GM12872 (cell line): ENCODE measurements around the gene ZBTB7B.

Experiments
- TF ChIP-seq, protein P1 (sequence below): IDR thresholded peaks from 3 replicates; pipeline ENCODE4 v1.5.1; 2011; ENCODE audit warnings: low read depth, mild to moderate bottlenecking, low read length, moderate library complexity; ENCODE audit not compliant: insufficient read depth

Gene ZBTB7B

DNA sequence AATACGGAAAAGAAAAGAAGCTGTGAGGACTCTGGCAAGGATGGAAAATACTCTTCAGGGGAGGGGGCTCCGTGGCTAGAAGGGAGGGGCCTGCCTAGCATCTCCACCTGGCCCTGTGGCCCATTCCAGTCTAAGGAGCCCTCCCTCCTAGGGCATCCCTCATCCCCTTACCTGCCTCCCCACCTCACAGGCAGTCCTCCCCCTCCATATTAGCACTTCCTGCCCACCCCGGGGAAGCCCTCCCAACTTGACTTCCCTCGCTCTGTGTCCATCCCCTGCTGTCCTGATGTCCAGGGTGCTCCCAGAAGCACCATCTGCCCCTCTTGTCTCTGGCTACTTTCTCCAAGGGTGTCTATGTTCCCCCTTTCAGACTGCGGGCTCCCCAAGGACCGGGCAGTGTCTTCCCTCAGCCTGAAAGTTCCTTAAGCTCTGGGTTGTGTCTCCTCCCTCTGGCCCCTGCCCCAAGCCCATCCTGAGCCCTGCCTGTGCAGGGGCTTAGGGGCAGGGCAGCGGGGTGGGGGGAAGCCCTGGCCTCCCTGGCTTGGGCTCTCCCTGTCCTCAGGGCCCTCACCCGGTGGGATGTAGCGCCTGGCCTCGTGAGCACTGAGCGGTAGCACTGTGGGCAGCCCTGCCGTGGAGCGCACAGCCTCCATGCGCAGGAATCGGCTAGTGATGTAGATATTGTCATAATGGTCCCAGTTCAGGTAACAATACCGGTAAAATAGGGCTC is 27.1 kb downstream of the ZBTB7B start:
- TF ChIP-seq, protein P1, sequence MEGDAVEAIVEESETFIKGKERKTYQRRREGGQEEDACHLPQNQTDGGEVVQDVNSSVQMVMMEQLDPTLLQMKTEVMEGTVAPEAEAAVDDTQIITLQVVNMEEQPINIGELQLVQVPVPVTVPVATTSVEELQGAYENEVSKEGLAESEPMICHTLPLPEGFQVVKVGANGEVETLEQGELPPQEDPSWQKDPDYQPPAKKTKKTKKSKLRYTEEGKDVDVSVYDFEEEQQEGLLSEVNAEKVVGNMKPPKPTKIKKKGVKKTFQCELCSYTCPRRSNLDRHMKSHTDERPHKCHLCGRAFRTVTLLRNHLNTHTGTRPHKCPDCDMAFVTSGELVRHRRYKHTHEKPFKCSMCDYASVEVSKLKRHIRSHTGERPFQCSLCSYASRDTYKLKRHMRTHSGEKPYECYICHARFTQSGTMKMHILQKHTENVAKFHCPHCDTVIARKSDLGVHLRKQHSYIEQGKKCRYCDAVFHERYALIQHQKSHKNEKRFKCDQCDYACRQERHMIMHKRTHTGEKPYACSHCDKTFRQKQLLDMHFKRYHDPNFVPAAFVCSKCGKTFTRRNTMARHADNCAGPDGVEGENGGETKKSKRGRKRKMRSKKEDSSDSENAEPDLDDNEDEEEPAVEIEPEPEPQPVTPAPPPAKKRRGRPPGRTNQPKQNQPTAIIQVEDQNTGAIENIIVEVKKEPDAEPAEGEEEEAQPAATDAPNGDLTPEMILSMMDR: no peak

- TF ChIP-seq, protein P1: no peak
Observed at GRCh38 chr1:155030243-155030795, 27.7 kb downstream of the ZBTB7B start.

- TF ChIP-seq, protein P1: no peak
Observed at GRCh38 chr1:155030899-155031298, 28.3 kb downstream of the ZBTB7B start.

DNA sequence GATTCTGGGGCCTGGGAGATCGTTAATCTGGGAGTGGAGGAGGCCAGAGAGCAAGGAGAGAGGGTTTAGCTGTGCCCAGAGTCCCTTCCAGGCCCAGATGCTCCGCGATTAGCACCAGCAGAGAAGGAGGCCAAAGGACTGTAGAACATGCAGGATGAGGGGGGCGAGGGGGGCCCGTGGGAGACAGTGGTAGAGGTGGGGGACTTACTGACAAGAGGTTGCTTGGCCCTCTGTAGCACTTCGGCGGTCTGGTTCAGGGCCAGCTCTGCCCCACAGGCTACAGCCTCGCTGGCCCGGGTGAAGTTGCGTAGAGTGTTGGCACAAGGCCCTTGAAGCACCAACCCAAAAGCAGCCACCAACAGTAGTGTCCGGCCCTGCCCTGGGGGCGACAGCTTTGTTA is 30.3 kb downstream of the ZBTB7B start:
- TF ChIP-seq, protein P1: no peak

- TF ChIP-seq, protein P1: no peak
Observed at GRCh38 chr1:155033524-155033923, 30.9 kb downstream of the ZBTB7B start, which contains the start of the genes DCST1 and DCST2. DCST1 (plus strand) TSS chr1:155033824; CDS start chr1:155034037, 213 bp downstream. DCST2 (minus strand) TSS chr1:155033781; CDS start chr1:155033701, 80 bp downstream.

DNA sequence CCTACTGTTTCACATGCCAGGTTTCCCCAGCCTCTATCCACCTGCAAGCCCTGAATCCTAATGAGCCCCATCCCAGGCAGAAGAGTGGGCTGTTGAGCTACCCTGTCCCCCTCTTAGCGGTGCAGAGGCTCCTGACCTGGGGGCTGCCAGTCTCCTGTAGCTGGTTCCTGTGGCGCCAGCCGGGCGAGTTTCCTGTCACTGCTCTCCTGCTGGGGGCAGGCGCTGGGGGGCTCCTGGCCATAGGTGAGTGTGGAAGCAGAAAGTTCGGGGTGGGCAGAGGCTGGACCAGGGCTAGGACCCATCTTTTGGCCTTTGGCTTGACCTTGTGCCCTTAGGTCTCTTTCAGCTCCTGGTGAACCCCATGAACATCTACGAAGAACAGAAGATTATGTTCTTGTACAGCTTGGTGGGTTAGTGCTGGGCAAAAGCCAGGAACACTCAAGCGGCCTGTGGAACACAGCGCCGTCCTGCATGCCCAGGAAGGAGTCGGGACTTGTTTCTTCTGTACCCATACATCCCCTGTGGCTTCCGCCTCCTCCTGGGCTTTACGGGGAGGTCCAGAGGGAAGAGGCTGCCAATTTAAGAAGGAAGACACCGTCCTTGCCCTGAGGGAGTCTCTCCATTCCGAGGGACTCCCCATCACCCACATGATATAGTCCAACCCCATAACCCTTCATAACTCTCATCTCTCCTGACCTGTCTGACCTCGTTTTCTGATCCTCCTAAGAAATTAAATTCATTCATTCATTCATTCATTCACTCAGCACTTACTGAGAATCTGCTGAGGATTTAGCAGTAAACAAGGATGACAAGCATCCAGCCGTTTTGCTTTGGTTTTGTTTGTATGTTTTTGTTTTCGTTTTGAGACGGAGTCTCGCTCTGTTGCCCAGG is 32.0 kb downstream of the ZBTB7B start:
- TF ChIP-seq, protein P1: no peak

GRCh38 chr1:155035936-155036335 is 33.3 kb downstream of the ZBTB7B start:
- TF ChIP-seq, protein P1: no peak
